Measurements from ENCODE around the gene SNTN.

The SNTN gene

GRCh38 chr3:63679186-63679585, 26.7 kb downstream of the SNTN start:
- no peaks in the 10 kb centered on the region for H3K36me3 ChIP-seq (ENCODE audit: insufficient read depth, low read length)
- peaks cover 4% of the 10 kb centered on the region for H3K27me3 ChIP-seq (ENCODE audit: control insufficient read depth, insufficient read depth, low read length)
- no peaks in the 10 kb centered on the region for H3K4me1 ChIP-seq (ENCODE audit: control insufficient read depth, insufficient read depth, low read length)
- no peak overlapping the region for H3K4me3 ChIP-seq (ENCODE audit: low read length)
- no peak overlapping the region for H3K4me2 ChIP-seq (ENCODE audit: low read length)
- no peak overlapping the region for H3K9ac ChIP-seq (ENCODE audit: low read depth, low read length)
- no peaks in the 10 kb centered on the region for H3K9me3 ChIP-seq (replicated peaks; ENCODE audit: low read length)

- Histone ChIP-seq H3K9me3 (replicated peaks; ENCODE audit: low read length) (no peaks in the 10 kb centered on the region), H3K4me3 (ENCODE audit: low read length) (no peak overlapping the region), H3K4me2 (ENCODE audit: low read length) (no peak overlapping the region), H3K9ac (ENCODE audit: low read depth, low read length) (no peak overlapping the region), H3K27me3 (ENCODE audit: control insufficient read depth, insufficient read depth, low read length) (peaks cover 5% of the 10 kb centered on the region), H3K4me1 (ENCODE audit: control insufficient read depth, insufficient read depth, low read length) (no peaks in the 10 kb centered on the region), H3K36me3 (ENCODE audit: insufficient read depth, low read length) (no peaks in the 10 kb centered on the region)
These were observed 31.6 kb downstream of the SNTN start for GRCh38 chr3:63684081-63684480.

DNA sequence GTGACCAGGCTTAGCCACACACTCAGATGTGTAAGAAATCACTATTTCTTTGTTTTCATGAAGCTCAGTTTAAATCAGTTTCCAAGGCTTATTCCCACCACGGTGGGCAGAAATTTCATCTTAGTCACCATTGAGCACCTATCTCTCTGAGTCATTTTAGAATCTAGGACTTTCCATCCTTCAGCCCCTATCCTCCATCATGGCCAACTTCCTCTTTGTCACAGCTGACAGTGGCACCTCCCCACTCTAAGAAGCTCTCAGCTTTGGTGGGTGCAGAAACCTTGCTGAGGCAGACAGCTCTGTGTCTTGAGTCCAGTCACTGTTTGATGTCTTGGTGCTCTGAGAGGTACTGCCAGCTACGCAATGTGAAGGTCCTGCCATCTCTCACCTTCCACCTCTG, 32.9 kb downstream of the SNTN start:
- no peak overlapping the region for H3K9ac ChIP-seq (ENCODE audit: low read depth, low read length)
- peaks cover 5% of the 10 kb centered on the region for H3K27me3 ChIP-seq (ENCODE audit: control insufficient read depth, insufficient read depth, low read length)
- no peaks in the 10 kb centered on the region for H3K4me1 ChIP-seq (ENCODE audit: control insufficient read depth, insufficient read depth, low read length)
- no peak overlapping the region for H3K4me2 ChIP-seq (ENCODE audit: low read length)
- no peak overlapping the region for H3K4me3 ChIP-seq (ENCODE audit: low read length)
- H3K36me3 ChIP-seq (ENCODE audit: insufficient read depth, low read length) = no peaks in the 10 kb centered on the region
- no peaks in the 10 kb centered on the region for H3K9me3 ChIP-seq (replicated peaks; ENCODE audit: low read length)

DNA sequence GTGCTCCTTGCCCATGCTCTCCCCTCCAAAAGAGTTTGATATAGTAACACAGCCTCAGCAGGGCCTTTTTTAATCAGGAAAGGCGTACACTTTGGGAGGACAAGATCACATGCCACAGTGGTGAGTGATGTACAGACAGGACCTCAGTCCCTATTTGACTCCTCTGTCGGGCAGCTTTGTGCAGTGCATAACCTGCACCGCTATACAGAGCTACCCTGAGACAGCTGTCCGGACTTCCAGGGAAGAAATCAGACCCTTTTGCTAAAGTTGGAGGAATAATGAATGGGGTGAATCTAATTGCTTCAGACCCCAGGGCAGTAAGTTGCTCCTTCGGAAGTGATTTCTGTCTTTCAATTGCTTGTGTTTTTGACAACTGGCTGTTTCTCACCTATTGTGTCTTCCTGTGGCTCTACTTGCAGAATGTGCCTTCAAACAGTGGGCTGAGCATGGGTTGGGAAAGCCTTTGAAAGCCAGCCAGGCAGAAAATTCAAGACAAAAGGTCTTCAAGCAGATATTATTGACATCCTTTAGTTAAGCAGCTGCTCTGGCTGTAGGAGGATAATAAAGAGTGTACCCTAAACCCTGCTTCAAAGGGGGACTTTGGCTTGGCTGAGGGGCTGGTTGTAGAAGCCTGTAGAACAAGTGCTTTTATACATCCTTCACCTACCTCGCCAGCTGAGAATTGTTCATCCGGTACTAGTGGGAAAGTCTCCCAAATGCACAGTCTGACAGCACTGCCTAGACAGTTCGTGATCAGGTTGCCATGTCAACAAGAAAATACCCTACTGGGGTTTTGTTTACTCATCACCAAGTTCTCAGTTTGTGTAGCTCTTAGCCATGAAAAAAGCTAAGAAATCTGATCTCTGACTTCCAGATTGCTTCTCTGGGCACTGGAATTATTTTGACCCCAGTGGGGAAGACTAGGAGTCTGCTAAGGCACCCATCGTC, 35.1 kb downstream of the SNTN start:
- Histone ChIP-seq H3K27me3 (ENCODE audit: control insufficient read depth, insufficient read depth, low read length) (peaks cover 5% of the 10 kb centered on the region), H3K36me3 (ENCODE audit: insufficient read depth, low read length) (no peaks in the 10 kb centered on the region), H3K4me2 (ENCODE audit: low read length) (no peak overlapping the region), H3K9me3 (replicated peaks; ENCODE audit: low read length) (no peaks in the 10 kb centered on the region), H3K4me3 (ENCODE audit: low read length) (no peak overlapping the region), H3K9ac (ENCODE audit: low read depth, low read length) (no peak overlapping the region), H3K4me1 (ENCODE audit: control insufficient read depth, insufficient read depth, low read length) (no peaks in the 10 kb centered on the region)

GRCh38 chr3:63689285-63689684, 36.8 kb downstream of the SNTN start:
- H3K27me3 ChIP-seq (ENCODE audit: control insufficient read depth, insufficient read depth, low read length) = peaks cover under 1% of the 10 kb centered on the region
- H3K36me3 ChIP-seq (ENCODE audit: insufficient read depth, low read length) = no peaks in the 10 kb centered on the region
- H3K4me2 ChIP-seq (ENCODE audit: low read length) = no peak overlapping the region
- H3K9ac ChIP-seq (ENCODE audit: low read depth, low read length) = no peak overlapping the region
- H3K4me1 ChIP-seq (ENCODE audit: control insufficient read depth, insufficient read depth, low read length) = no peaks in the 10 kb centered on the region
- H3K4me3 ChIP-seq (ENCODE audit: low read length) = no peak overlapping the region
- H3K9me3 ChIP-seq (replicated peaks; ENCODE audit: low read length) = no peaks in the 10 kb centered on the region

DNA sequence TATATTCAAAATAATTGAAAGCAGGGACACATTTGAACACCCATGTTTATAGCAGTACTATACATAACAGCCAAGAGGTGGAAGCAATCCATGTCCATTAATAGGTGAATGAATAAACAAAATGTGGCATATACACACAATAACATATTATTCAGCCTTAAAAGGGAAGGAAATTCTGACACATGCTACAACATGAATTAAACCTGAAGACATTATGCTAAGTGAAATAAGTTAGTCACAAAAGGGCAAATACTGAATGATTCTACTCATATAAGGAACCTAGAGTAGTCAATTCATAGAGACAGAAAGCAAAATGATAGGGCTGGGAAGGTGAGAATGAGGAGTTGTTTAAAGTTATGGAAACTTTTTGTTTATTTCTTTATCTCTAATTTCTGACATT, 40.9 kb downstream of the SNTN start:
- H3K9me3 ChIP-seq (replicated peaks; ENCODE audit: low read length) = no peaks in the 10 kb centered on the region
- no peaks in the 10 kb centered on the region for H3K4me1 ChIP-seq (ENCODE audit: control insufficient read depth, insufficient read depth, low read length)
- no peak overlapping the region for H3K4me3 ChIP-seq (ENCODE audit: low read length)
- H3K4me2 ChIP-seq (ENCODE audit: low read length) = no peak overlapping the region
- no peaks in the 10 kb centered on the region for H3K27me3 ChIP-seq (ENCODE audit: control insufficient read depth, insufficient read depth, low read length)
- H3K36me3 ChIP-seq (ENCODE audit: insufficient read depth, low read length) = no peaks in the 10 kb centered on the region
- H3K9ac ChIP-seq (ENCODE audit: low read depth, low read length) = no peak overlapping the region

GRCh38 chr3:63705092-63705645, 52.7 kb downstream of the SNTN start:
- no peak overlapping the region for H3K4me3 ChIP-seq (ENCODE audit: low read length)
- no peak overlapping the region for H3K4me2 ChIP-seq (ENCODE audit: low read length)
- H3K36me3 ChIP-seq (ENCODE audit: insufficient read depth, low read length) = no peaks in the 10 kb centered on the region
- H3K27me3 ChIP-seq (ENCODE audit: control insufficient read depth, insufficient read depth, low read length) = no peaks in the 10 kb centered on the region
- no peaks in the 10 kb centered on the region for H3K4me1 ChIP-seq (ENCODE audit: control insufficient read depth, insufficient read depth, low read length)
- no peaks in the 10 kb centered on the region for H3K9me3 ChIP-seq (replicated peaks; ENCODE audit: low read length)
- H3K9ac ChIP-seq (ENCODE audit: low read depth, low read length) = no peak overlapping the region

DNA sequence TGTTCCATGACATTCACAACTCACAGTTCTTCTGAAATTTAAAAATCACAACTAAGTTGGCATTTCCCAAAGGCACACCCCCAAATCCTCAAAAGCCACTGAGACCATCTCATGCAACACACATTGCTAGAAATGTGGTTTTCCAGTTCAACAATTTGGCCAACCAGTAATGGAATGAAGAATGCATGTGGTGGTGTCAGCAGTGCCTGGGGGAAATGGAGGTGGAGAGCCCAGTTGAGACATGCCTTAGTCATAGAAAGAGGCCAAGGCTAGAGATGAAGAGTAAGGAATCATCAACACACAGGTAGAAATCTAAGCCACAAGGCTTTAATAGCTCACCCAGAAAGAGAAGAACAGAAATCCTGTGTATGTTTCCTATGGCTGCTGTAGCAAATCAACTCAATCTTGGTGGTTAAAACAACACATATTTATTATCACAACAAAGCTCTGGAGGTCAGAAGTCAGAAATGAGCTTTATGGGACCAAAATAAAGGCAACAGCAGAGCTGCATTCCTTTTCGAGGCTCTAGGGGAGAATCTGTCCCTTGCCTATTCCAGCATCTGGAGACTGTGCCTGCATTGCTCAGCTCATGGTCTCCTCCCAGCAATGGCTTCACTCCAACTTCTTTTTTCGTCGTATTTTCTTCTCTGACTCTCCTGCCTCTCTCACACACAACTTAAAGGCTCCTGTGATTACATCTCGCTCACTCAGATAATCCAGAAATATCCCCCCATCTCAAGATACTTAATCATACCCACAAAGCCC, 54.0 kb downstream of the SNTN start:
- Histone ChIP-seq H3K4me2 (ENCODE audit: low read length) (no peak overlapping the region), H3K36me3 (ENCODE audit: insufficient read depth, low read length) (no peaks in the 10 kb centered on the region), H3K4me3 (ENCODE audit: low read length) (no peak overlapping the region), H3K9me3 (replicated peaks; ENCODE audit: low read length) (no peaks in the 10 kb centered on the region), H3K27me3 (ENCODE audit: control insufficient read depth, insufficient read depth, low read length) (no peaks in the 10 kb centered on the region), H3K9ac (ENCODE audit: low read depth, low read length) (no peak overlapping the region), H3K4me1 (ENCODE audit: control insufficient read depth, insufficient read depth, low read length) (no peaks in the 10 kb centered on the region)

GRCh38 chr3:63707731-63708130, 55.3 kb downstream of the SNTN start:
- no peak overlapping the region for H3K9ac ChIP-seq (ENCODE audit: low read depth, low read length)
- no peaks in the 10 kb centered on the region for H3K9me3 ChIP-seq (replicated peaks; ENCODE audit: low read length)
- no peaks in the 10 kb centered on the region for H3K36me3 ChIP-seq (ENCODE audit: insufficient read depth, low read length)
- H3K4me3 ChIP-seq (ENCODE audit: low read length) = no peak overlapping the region
- no peak overlapping the region for H3K4me2 ChIP-seq (ENCODE audit: low read length)
- H3K4me1 ChIP-seq (ENCODE audit: control insufficient read depth, insufficient read depth, low read length) = no peaks in the 10 kb centered on the region
- no peaks in the 10 kb centered on the region for H3K27me3 ChIP-seq (ENCODE audit: control insufficient read depth, insufficient read depth, low read length)

DNA sequence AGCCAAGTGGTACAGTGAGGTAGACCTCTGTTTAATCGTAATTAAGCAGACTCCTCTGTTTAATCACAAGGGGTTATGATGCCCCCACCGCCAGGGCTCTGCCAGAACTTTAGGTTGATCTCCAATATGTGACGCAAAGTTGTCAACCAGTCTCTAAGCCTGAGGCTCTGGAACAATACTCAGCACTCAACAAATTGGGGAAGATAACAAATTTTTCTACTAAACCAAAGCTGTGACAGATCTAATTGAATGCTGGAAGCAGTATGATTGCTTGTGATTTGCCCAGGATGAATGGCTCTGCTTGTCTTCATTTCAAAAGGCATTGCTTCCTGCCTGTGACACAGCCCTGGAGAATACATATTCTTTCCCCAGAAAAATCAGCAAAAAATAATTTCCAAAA, 57.1 kb downstream of the SNTN start:
- Histone ChIP-seq H3K9me3 (replicated peaks; ENCODE audit: low read length) (no peaks in the 10 kb centered on the region), H3K27me3 (ENCODE audit: control insufficient read depth, insufficient read depth, low read length) (no peaks in the 10 kb centered on the region), H3K4me2 (ENCODE audit: low read length) (no peak overlapping the region), H3K36me3 (ENCODE audit: insufficient read depth, low read length) (no peaks in the 10 kb centered on the region), H3K4me3 (ENCODE audit: low read length) (no peak overlapping the region), H3K9ac (ENCODE audit: low read depth, low read length) (no peak overlapping the region), H3K4me1 (ENCODE audit: control insufficient read depth, insufficient read depth, low read length) (no peaks in the 10 kb centered on the region)
